SH-SY5Y (cell line): ENCODE measurements around the gene TMEM94.

Experiments used
- GATA2 ChIP-seq: IDR thresholded peaks from 2 replicates; pipeline ENCODE4 v1.6.1; 2011; ENCODE audit warnings: mild to moderate bottlenecking, low read depth, low read length
- GATA3 ChIP-seq: IDR thresholded peaks from 2 replicates; pipeline ENCODE4 v1.6.1; 2011; ENCODE audit warnings: low read depth, mild to moderate bottlenecking, low read length, moderate library complexity

DNA sequence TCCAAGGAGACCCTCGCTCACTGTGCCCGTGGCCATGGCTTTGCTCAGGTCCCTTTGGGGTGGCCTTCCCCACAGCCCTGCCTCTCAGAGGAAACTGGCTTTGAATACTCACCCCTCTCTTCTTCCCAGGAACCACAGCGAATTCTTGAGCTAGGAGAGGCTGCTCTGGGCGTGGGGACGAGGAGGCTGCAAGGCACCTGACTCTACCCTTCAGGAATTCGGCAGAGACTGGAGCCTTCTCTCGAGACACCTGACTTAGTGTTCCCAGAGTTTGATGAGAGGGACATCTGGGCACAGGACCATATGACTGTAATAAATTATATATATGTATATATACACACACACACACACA is 75.3 kb downstream of the TMEM94 start:
- TF ChIP-seq GATA2 (no peak), GATA3 (no peak)
